Mesenchymal stem cell (in vitro differentiated cells and primary cell): ENCODE results near the gene MASP2.

Source experiments
- DNase-seq: peaks from one replicate; pipeline ENCODE4 v3.0.0-alpha.2; 2013
- H2AFZ ChIP-seq: one replicate; pipeline ENCODE4 v1.6.1; 2013; ENCODE audit warnings: low read depth, mild to moderate bottlenecking, control low read depth, inconsistent platforms, low read length, moderate library complexity
- H2AK5ac ChIP-seq: 2 replicates; pipeline ENCODE4 v1.6.1; 2013; ENCODE audit warnings: low read length, moderate library complexity, mild to moderate bottlenecking, inconsistent platforms; ENCODE audit not compliant: severe bottlenecking
- H2BK120ac ChIP-seq: one replicate; pipeline ENCODE4 v1.6.1; 2013; ENCODE audit warnings: low read depth, mild to moderate bottlenecking, inconsistent platforms, low read length, moderate library complexity
- H2BK12ac ChIP-seq, 2 experiments: one replicate each; pipeline ENCODE4 v1.6.1; 2013; ENCODE audit warnings: inconsistent platforms in 2 of 2, low read length in 2 of 2, mild to moderate bottlenecking in 2 of 2, moderate library complexity in 2 of 2, control low read depth in 1 of 2
- H2BK15ac ChIP-seq: one replicate; pipeline ENCODE4 v1.6.1; 2013; ENCODE audit warnings: mild to moderate bottlenecking, low read depth, inconsistent platforms; ENCODE audit not compliant: poor library complexity, severe bottlenecking
- H2BK5ac ChIP-seq: 2 replicates; pipeline ENCODE4 v1.6.1; 2013; ENCODE audit warnings: low read depth, mild to moderate bottlenecking, low read length, control low read depth, inconsistent platforms; ENCODE audit not compliant: poor library complexity, severe bottlenecking
- H3K14ac ChIP-seq, 2 experiments: one replicate each; pipeline ENCODE4 v1.6.1; 2013; ENCODE audit warnings: inconsistent platforms in 2 of 2, low read length in 2 of 2, control low read depth in 1 of 2, mild to moderate bottlenecking in 1 of 2, moderate library complexity in 1 of 2
- H3K18ac ChIP-seq, 2 experiments: one replicate each; pipeline ENCODE4 v1.6.1; 2013; ENCODE audit warnings: inconsistent platforms in 2 of 2, low read length in 2 of 2, control low read depth in 1 of 2, low read depth in 1 of 2, mild to moderate bottlenecking in 1 of 2
- H3K23ac ChIP-seq, 2 experiments: one replicate each; pipeline ENCODE4 v1.6.1; 2013; ENCODE audit warnings: inconsistent platforms in 2 of 2, low read length in 2 of 2, mild to moderate bottlenecking in 2 of 2, moderate library complexity in 2 of 2, control low read depth in 1 of 2
- H3K27ac ChIP-seq: 2 replicates; pipeline ENCODE4 v1.5.1; 2013; ENCODE audit warnings: mild to moderate bottlenecking, moderate library complexity, low read length, control low read depth, inconsistent platforms; ENCODE audit not compliant: poor library complexity, severe bottlenecking
- H3K27me3 ChIP-seq, 2 experiments: 2 replicates each; pipeline versions ENCODE4 v1.6.1 to v1.7.0; 2013; ENCODE audit warnings: low read length in 2 of 2, mild to moderate bottlenecking in 2 of 2, moderate library complexity in 2 of 2, control low read depth in 1 of 2, inconsistent platforms in 1 of 2; ENCODE audit not compliant: control insufficient read depth in 1 of 2, insufficient read depth in 1 of 2
- H3K36me3 ChIP-seq, 2 experiments: 2 replicates each; pipeline versions ENCODE4 v1.6.1 to v1.7.0; 2013; ENCODE audit warnings: low read length in 2 of 2, control low read depth in 1 of 2, inconsistent platforms in 1 of 2, low read depth in 1 of 2, mild to moderate bottlenecking in 1 of 2; ENCODE audit not compliant: insufficient read depth in 2 of 2, control insufficient read depth in 1 of 2
- H3K4ac ChIP-seq, 2 experiments: one replicate each; pipeline ENCODE4 v1.6.1; 2013; ENCODE audit warnings: inconsistent platforms in 2 of 2, low read length in 2 of 2, mild to moderate bottlenecking in 2 of 2, moderate library complexity in 2 of 2, control low read depth in 1 of 2, low read depth in 1 of 2
- H3K4me1 ChIP-seq: 2 replicates; pipeline ENCODE4 v1.6.1; 2013; ENCODE audit warnings: low read depth, low read length, control low read depth; ENCODE audit not compliant: control insufficient read depth, insufficient read depth
- H3K4me2 ChIP-seq: 2 replicates; pipeline ENCODE4 v1.6.1; 2013; ENCODE audit warnings: low read length, mild to moderate bottlenecking, inconsistent platforms; ENCODE audit not compliant: poor library complexity, severe bottlenecking
- H3K4me3 ChIP-seq, 2 experiments: 2 replicates each; pipeline versions ENCODE4 v1.5.1 to v1.7.0; 2013; ENCODE audit warnings: low read length in 2 of 2, mild to moderate bottlenecking in 2 of 2, control low read depth in 1 of 2, low read depth in 1 of 2; ENCODE audit not compliant: insufficient read depth in 1 of 2
- H3K79me1 ChIP-seq: replicated peaks from 2 replicates; pipeline ENCODE4 v1.6.1; 2013; ENCODE audit warnings: mild to moderate bottlenecking, control low read depth, low read length, inconsistent platforms; ENCODE audit not compliant: poor library complexity, severe bottlenecking
- H3K9ac ChIP-seq: 2 replicates; pipeline ENCODE4 v1.7.0; 2013; ENCODE audit warnings: mild to moderate bottlenecking, low read length, moderate library complexity
- H3K9me3 ChIP-seq: 2 replicates; pipeline ENCODE4 v1.7.0; 2013; ENCODE audit warnings: mild to moderate bottlenecking, low read length; ENCODE audit not compliant: control insufficient read depth
- H4K8ac ChIP-seq: one replicate; pipeline ENCODE4 v1.6.1; 2013; ENCODE audit warnings: inconsistent platforms, mild to moderate bottlenecking, low read length, moderate library complexity
- H4K91ac ChIP-seq: one replicate; pipeline ENCODE4 v1.6.1; 2013; ENCODE audit warnings: mild to moderate bottlenecking, low read length, inconsistent platforms
- WGBS: methylation state at CpG from one replicate; pipeline ENCODE4 v1.1.7; 2013; ENCODE audit warnings: mixed read lengths; 5-methylcytosine and 5-hydroxymethylcytosine counted together

MASP2 gene

DNA sequence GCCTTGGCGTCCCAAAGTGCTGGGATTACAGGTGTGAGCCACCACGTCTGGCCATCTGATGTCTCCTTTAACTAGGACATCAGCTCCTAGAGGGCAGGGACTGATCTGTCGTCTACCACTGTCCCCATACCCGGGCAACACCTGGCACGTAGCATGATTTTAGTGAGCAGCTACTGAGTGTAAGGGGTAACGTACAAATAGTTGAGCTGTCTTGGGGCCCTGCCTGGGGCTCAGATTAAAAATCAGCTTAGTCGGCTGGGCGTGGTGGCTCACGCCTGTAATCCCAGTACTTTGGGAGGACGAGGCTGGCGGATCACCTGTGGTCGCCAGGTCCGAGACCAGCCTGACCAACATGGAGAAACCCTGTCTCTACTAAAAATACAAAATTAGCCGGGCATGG is 11.0 kb upstream of the MASP2 start:
- H3K9me3 ChIP-seq, result no peaks in the 10 kb centered on the region
- H3K4me3 ChIP-seq, result no peak overlapping the region
- no peak overlapping the region for H3K18ac ChIP-seq
- no peak overlapping the region for H4K91ac ChIP-seq
- no peak overlapping the region for H2AFZ ChIP-seq
- H3K36me3 ChIP-seq, result peaks cover 30 to 63% of the 10 kb centered on the region in 2 experiments
- no peak overlapping the region for H2BK12ac ChIP-seq
- H2BK15ac ChIP-seq, result no peak overlapping the region
- no peak overlapping the region for H3K14ac ChIP-seq
- H3K4ac ChIP-seq, result no peak overlapping the region
- H3K9ac ChIP-seq, result no peak overlapping the region
- DNase-seq, result no peak
- 97% methylated on average over 14 of the region's 14 CpGs for WGBS
- no peak overlapping the region for H3K4me2 ChIP-seq
- H4K8ac ChIP-seq, result no peak overlapping the region
- H2BK5ac ChIP-seq, result no peak overlapping the region
- H2BK120ac ChIP-seq, result no peak overlapping the region
- H3K4me1 ChIP-seq, result peaks cover 14% of the 10 kb centered on the region
- H3K23ac ChIP-seq, result no peak overlapping the region
- H3K79me1 ChIP-seq, result peaks cover 29% of the 10 kb centered on the region
- H2AK5ac ChIP-seq, result no peak overlapping the region
- H3K27ac ChIP-seq, result no peak overlapping the region
- H3K27me3 ChIP-seq, result no peaks in the 10 kb centered on the region

DNA sequence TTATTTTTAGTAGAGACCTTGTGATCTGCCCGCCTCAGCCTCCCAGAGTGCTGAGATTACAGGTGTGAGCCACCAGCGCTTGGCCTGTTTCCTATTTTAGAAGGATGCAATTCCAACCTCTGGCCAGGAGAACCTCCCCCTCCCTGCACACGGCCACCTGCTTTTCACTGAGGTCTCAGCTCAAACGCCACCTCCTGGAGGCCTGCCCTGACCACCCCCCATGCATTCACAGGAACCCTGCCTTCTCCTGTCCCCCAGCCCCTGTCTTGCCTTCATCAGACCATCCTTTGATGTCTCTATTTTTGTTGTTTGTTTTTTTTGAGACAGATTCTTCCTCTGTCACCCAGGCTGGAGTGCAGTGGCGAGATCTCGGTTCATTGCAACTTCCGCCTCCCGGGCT is 10.4 kb upstream of the MASP2 start:
- H2BK120ac ChIP-seq, result no peak overlapping the region
- no peak for DNase-seq
- H3K4ac ChIP-seq, result no peak overlapping the region
- H2AK5ac ChIP-seq, result no peak overlapping the region
- no peak overlapping the region for H4K8ac ChIP-seq
- peaks cover 29% of the 10 kb centered on the region for H3K79me1 ChIP-seq
- H2BK5ac ChIP-seq, result no peak overlapping the region
- no peak overlapping the region for H3K9ac ChIP-seq
- peaks cover 30 to 64% of the 10 kb centered on the region in 2 experiments for H3K36me3 ChIP-seq
- H2AFZ ChIP-seq, result no peak overlapping the region
- no peak overlapping the region for H4K91ac ChIP-seq
- H3K14ac ChIP-seq, result no peak overlapping the region
- peaks cover 14% of the 10 kb centered on the region for H3K4me1 ChIP-seq
- peaks cover 0 to 3% of the 10 kb centered on the region in 2 experiments for H3K27me3 ChIP-seq
- no peak overlapping the region for H3K18ac ChIP-seq
- H3K27ac ChIP-seq, result no peak overlapping the region
- WGBS, result 96% methylated on average over 6 of the region's 8 CpGs
- no peak overlapping the region for H3K4me2 ChIP-seq
- no peak overlapping the region for H3K23ac ChIP-seq
- no peak overlapping the region for H3K4me3 ChIP-seq
- H3K9me3 ChIP-seq, result no peaks in the 10 kb centered on the region
- no peak overlapping the region for H2BK12ac ChIP-seq
- H2BK15ac ChIP-seq, result no peak overlapping the region

DNA sequence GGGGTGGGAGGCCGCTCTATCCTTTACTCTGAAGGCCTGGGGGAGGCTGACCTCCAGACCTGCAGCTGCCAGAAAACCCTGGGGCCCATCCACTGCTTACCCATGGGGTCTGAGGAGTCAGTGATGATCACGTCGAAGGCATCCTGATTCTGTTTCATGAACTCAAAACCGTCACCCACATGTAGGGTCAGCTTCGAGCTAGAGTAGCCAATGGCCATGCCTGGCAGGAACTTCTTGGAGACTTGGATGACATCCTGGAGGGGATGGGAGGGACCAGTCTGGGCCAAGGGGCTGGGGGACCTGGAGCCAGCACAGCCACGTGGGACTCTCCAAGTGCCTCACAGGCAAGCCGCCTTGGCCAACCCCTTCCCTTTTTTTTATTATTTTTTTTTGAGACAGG is 9.5 kb upstream of the MASP2 start:
- no peak overlapping the region for H2BK5ac ChIP-seq
- H3K4me2 ChIP-seq, result no peak overlapping the region
- WGBS, result over 99% methylated on average over 7 of the region's 7 CpGs
- no peak overlapping the region for H3K23ac ChIP-seq
- no peaks in the 10 kb centered on the region for H3K9me3 ChIP-seq
- H4K91ac ChIP-seq, result no peak overlapping the region
- H2BK15ac ChIP-seq, result no peak overlapping the region
- H3K14ac ChIP-seq, result no peak overlapping the region
- H3K4ac ChIP-seq, result no peak overlapping the region
- no peak overlapping the region for H3K9ac ChIP-seq
- no peak for DNase-seq
- peaks cover 14% of the 10 kb centered on the region for H3K4me1 ChIP-seq
- H2BK120ac ChIP-seq, result no peak overlapping the region
- no peak overlapping the region for H3K18ac ChIP-seq
- H3K79me1 ChIP-seq, result peaks cover 25% of the 10 kb centered on the region
- H3K27me3 ChIP-seq, result peaks cover 0 to 6% of the 10 kb centered on the region in 2 experiments
- H4K8ac ChIP-seq, result no peak overlapping the region
- no peak overlapping the region for H3K27ac ChIP-seq
- H3K36me3 ChIP-seq, result peaks cover 30 to 59% of the 10 kb centered on the region in 2 experiments
- no peak overlapping the region for H2AK5ac ChIP-seq
- no peak overlapping the region for H2AFZ ChIP-seq
- no peak overlapping the region for H2BK12ac ChIP-seq
- no peak overlapping the region for H3K4me3 ChIP-seq

DNA sequence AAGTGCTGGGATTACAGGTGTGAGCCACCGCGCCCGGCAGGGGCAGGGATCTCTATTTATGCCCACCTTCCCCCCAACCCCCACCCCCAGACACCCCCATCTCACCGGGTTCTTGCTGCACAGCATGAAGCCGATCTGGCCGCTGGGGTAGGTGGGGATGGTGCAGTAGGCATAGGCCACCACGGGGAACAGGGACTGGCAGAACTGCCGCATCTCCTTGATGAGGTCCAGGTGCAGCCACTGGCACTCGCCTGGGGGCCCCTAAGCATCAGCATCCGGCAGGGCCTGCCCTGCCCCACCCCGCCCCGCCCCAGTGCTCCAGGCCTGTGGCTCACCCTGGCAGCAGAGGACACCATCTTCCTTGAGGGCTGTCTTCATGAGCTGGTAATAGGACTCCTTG is 8.6 kb upstream of the MASP2 start:
- Histone ChIP-seq H2BK15ac (no peak overlapping the region), H3K27me3 (peaks cover 0 to 6% of the 10 kb centered on the region in 2 experiments), H3K4ac (no peak overlapping the region), H3K27ac (no peak overlapping the region), H3K9me3 (no peaks in the 10 kb centered on the region), H3K79me1 (peaks cover 25% of the 10 kb centered on the region), H3K36me3 (peaks cover 30 to 59% of the 10 kb centered on the region in 2 experiments), H2BK12ac (no peak overlapping the region), H3K4me1 (peaks cover 11% of the 10 kb centered on the region), H3K23ac (no peak overlapping the region), H2BK120ac (no peak overlapping the region), H3K4me2 (no peak overlapping the region), H3K18ac (no peak overlapping the region), H4K91ac (no peak overlapping the region), H3K14ac (no peak overlapping the region), H4K8ac (no peak overlapping the region), H2AFZ (no peak overlapping the region), H3K4me3 (no peak overlapping the region), H2BK5ac (no peak overlapping the region), H2AK5ac (no peak overlapping the region), H3K9ac (no peak overlapping the region)
- WGBS, result 99% methylated on average over 7 of the region's 12 CpGs
- DNase-seq, result no peak
